ENCODE results near the gene ATP2B2.
A peak's percentile ranks its signal among the peaks of the same experiment; 100 is the strongest.

Gene ATP2B2

DNA sequence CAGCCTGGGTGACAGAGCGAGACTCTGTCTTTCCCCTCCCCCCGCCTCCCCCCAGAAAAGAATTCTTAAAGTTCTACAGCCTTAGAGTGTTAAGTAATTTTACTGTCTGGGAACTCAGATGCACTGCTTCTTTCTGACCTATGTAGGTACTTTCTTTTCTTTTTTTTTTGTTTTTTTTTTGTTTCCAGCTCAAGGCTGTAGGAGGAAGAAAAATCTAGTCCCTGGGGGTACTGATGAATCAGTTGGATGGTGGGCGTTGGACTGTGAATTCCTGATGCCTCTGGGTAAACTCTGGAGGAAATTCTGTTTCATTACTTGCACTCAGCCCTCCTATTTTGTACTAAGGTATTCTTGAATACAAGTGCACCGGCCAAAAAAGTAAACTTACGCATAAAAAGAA is 223.4 kb downstream of the ATP2B2 start:
- H3K36me3 ChIP-seq (ENCODE audit: control insufficient read depth, insufficient read depth, low read length, severe bottlenecking) = peaks cover 69% of the 10 kb centered on the region
- no peaks in the 10 kb centered on the region for H3K9me3 ChIP-seq (ENCODE audit: control insufficient read depth, low read length)
- no peaks in the 10 kb centered on the region for H3K27me3 ChIP-seq (replicated peaks; ENCODE audit: control insufficient read depth, insufficient read depth, low read length)
- peak; percentile 36 for DNase-seq (ENCODE audit: low read depth)
- peaks cover 13% of the 10 kb centered on the region for H3K4me1 ChIP-seq (ENCODE audit: control insufficient read depth, insufficient read depth, low read length)
- H3K9ac ChIP-seq (ENCODE audit: low read length) = no peak overlapping the region
- no peak overlapping the region for H3K4me3 ChIP-seq (ENCODE audit: low read length)

DNA sequence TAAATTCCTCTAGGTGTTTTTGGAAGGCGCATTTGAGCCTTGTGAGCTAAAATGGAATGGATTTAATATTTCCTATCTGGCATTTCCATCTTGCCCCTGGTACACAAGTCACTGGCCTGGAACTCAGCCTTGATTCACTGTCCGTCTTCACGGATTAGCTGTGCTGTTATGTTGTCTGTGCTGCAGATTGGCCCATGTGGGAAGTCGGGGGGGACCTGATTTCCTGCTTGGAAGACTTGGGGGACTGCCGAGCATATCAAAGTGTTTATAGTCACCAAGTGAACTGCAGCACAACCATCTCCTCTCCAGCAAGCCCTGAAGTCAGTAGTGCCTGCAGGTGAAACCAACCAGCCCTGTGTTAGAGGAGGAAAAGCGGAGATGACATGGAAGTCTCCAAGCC is 224.8 kb downstream of the ATP2B2 start:
- H3K36me3 ChIP-seq (ENCODE audit: control insufficient read depth, insufficient read depth, low read length, severe bottlenecking) = peaks cover 70% of the 10 kb centered on the region
- H3K9ac ChIP-seq (ENCODE audit: low read length) = no peak overlapping the region
- H3K4me1 ChIP-seq (ENCODE audit: control insufficient read depth, insufficient read depth, low read length) = peaks cover 10% of the 10 kb centered on the region
- DNase-seq (ENCODE audit: low read depth) = no peak
- no peaks in the 10 kb centered on the region for H3K9me3 ChIP-seq (ENCODE audit: control insufficient read depth, low read length)
- no peak overlapping the region for H3K4me3 ChIP-seq (ENCODE audit: low read length)
- no peaks in the 10 kb centered on the region for H3K27me3 ChIP-seq (replicated peaks; ENCODE audit: control insufficient read depth, insufficient read depth, low read length)

DNA sequence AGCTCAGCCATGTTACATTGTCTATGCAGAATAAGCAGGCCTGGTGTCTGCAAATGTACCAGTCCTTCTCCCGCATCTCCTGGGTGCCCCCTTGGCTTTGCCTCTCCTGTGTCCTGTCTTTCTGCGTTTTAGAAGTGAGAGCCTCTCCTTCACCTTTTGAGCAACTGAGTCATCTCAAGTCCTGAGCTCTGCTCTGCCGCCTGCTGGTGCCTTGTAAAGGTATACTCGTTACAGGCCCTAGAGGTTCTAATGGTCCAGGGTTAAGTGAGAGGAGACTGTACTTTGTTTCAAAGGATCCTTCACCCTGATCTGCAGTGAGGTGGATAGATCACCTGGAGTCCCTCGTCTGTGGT is 225.2 kb downstream of the ATP2B2 start:
- Histone ChIP-seq H3K4me3 (ENCODE audit: low read length) (no peak overlapping the region), H3K9ac (ENCODE audit: low read length) (no peak overlapping the region), H3K27me3 (replicated peaks; ENCODE audit: control insufficient read depth, insufficient read depth, low read length) (no peaks in the 10 kb centered on the region), H3K9me3 (ENCODE audit: control insufficient read depth, low read length) (no peaks in the 10 kb centered on the region), H3K36me3 (ENCODE audit: control insufficient read depth, insufficient read depth, low read length, severe bottlenecking) (peaks cover 67% of the 10 kb centered on the region), H3K4me1 (ENCODE audit: control insufficient read depth, insufficient read depth, low read length) (peaks cover 10% of the 10 kb centered on the region)
- DNase-seq (ENCODE audit: low read depth) = no peak

DNA sequence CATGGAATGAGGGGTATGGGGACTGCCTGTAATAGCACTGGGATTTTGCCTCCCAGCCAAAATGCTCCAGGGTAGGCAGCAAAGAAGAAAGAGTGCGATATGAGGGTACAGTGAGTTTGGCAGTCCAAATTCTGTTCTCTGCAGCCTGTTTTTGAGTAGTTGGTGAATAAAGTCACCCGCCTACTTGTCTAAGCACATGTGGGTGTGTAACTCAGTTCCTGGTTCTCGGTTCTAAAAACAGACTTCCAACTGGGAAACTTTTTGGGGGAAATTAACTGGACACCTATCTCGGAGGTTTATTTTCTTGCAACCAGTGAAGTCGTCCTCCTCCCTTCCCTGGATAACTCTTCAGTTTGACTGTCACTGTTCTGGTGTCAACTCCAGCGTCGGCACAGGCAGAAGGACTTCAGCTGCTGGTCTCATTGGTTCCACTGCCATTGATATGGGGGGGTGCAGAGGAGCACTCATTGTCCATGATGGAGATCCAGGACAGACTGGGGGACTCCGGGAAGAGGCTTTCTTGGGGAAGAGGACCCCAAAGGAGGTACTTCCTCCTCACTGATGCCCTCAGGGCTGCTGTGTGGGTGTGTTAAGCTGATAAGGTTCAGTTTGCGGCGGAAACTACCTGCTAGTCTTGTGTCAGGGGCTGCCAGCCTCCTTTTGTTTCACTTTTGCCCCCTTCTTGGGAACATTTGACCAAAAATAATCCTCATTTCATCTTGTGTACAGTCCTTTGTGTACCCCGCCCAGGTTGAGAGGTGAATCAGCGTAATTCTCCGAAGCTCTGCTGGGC is 225.8 kb downstream of the ATP2B2 start:
- H3K4me3 ChIP-seq (ENCODE audit: low read length) = no peak overlapping the region
- no peak overlapping the region for H3K9ac ChIP-seq (ENCODE audit: low read length)
- DNase-seq (ENCODE audit: low read depth) = no peak
- peaks cover 10% of the 10 kb centered on the region for H3K4me1 ChIP-seq (ENCODE audit: control insufficient read depth, insufficient read depth, low read length)
- H3K27me3 ChIP-seq (replicated peaks; ENCODE audit: control insufficient read depth, insufficient read depth, low read length) = no peaks in the 10 kb centered on the region
- H3K36me3 ChIP-seq (ENCODE audit: control insufficient read depth, insufficient read depth, low read length, severe bottlenecking) = peaks cover 63% of the 10 kb centered on the region
- no peaks in the 10 kb centered on the region for H3K9me3 ChIP-seq (ENCODE audit: control insufficient read depth, low read length)

DNA sequence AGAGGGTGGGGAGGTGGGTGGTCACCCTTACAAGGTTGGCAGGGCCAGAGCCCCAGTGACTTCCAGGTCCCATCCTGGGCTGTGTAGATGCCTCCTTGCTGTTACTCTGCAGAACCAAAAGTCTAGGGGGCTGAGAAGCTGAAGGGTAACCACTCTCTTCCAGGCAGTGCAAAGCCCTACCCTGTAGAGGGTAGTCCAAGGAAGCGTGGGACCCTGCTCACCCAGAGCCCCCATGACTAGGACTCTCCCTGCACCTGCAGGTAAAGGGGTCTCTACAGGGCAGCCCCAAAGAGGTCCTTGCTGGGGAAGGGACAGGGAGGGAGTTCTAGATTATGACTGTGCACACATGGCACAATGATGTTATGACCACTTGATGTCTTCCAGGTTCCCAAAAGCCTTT is 226.9 kb downstream of the ATP2B2 start:
- no peaks in the 10 kb centered on the region for H3K9me3 ChIP-seq (ENCODE audit: control insufficient read depth, low read length)
- H3K27me3 ChIP-seq (replicated peaks; ENCODE audit: control insufficient read depth, insufficient read depth, low read length) = no peaks in the 10 kb centered on the region
- H3K4me3 ChIP-seq (ENCODE audit: low read length) = no peak overlapping the region
- no peak for DNase-seq (ENCODE audit: low read depth)
- H3K4me1 ChIP-seq (ENCODE audit: control insufficient read depth, insufficient read depth, low read length) = peaks cover 20% of the 10 kb centered on the region
- H3K36me3 ChIP-seq (ENCODE audit: control insufficient read depth, insufficient read depth, low read length, severe bottlenecking) = peaks cover 54% of the 10 kb centered on the region
- no peak overlapping the region for H3K9ac ChIP-seq (ENCODE audit: low read length)

DNA sequence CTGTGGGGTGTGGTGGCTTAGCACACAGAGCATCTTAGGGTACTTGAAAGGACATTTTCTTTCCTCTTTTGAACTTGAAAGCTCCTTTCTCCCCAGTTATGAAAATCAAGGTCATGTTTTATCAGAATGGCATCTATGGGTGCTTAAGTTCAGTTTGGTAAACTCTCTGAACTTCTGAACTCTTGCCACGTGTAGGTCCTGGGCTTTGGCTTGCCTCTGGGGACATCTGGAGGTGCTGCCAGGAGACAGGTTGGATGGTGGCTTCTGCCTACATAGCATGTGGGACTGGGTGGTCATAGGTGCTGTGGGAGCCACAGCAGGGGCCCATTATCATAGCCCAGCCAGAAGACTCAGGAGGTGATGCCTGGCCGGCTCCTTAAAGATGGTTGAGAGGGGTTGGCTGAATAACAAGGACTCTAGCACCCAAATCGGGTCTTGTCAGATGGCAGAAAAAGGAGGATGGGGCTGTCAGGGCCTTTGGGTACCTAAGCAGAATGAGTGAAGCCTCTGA is 228.2 kb downstream of the ATP2B2 start:
- H3K9me3 ChIP-seq (ENCODE audit: control insufficient read depth, low read length) = no peaks in the 10 kb centered on the region
- no peak for DNase-seq (ENCODE audit: low read depth)

DNA sequence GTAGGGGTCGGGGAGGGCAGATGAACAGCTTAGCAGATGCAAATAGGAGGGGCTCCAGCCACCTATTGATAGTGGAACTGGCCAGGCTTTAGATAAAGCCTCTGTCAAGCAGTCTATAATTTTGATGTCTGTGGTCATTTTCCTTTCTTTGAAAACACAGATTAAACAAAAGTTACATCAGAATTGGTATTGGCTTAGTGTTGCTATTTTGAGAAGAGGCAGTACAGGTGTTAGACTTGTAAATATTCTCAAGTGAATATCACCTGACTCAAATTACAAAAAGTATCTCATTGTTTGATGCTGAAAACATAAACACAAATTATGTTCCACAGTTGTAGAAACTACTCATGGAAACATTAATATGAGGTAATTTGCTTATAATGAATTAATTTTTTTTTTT is 230.8 kb downstream of the ATP2B2 start:
- no peak for DNase-seq (ENCODE audit: low read depth)
- Histone ChIP-seq H3K9me3 (ENCODE audit: control insufficient read depth, low read length) (no peaks in the 10 kb centered on the region), H3K4me1 (ENCODE audit: control insufficient read depth, insufficient read depth, low read length) (peaks cover 15% of the 10 kb centered on the region), H3K27me3 (replicated peaks; ENCODE audit: control insufficient read depth, insufficient read depth, low read length) (no peaks in the 10 kb centered on the region), H3K4me3 (ENCODE audit: low read length) (no peak overlapping the region), H3K36me3 (ENCODE audit: control insufficient read depth, insufficient read depth, low read length, severe bottlenecking) (peaks cover 55% of the 10 kb centered on the region), H3K9ac (ENCODE audit: low read length) (no peak overlapping the region)

More for the DNA sequence above, 228.2 kb downstream of the ATP2B2 start:
- Histone ChIP-seq H3K4me3 (ENCODE audit: low read length) (no peak overlapping the region), H3K9ac (ENCODE audit: low read length) (no peak overlapping the region), H3K4me1 (ENCODE audit: control insufficient read depth, insufficient read depth, low read length) (peaks cover 22% of the 10 kb centered on the region), H3K27me3 (replicated peaks; ENCODE audit: control insufficient read depth, insufficient read depth, low read length) (no peaks in the 10 kb centered on the region), H3K36me3 (ENCODE audit: control insufficient read depth, insufficient read depth, low read length, severe bottlenecking) (peaks cover 51% of the 10 kb centered on the region)

Measured in adipocyte (in vitro differentiated cells).